ENCODE data around the gene EZH1. TPM values are rescaled to one million over a fixed set of nuclear protein-coding genes. Genes with fewer than 3 reads are reported as not detected.

The EZH1 gene
- total RNA-seq, 1 experiment from 2014 or later = 31.7 TPM

DNA sequence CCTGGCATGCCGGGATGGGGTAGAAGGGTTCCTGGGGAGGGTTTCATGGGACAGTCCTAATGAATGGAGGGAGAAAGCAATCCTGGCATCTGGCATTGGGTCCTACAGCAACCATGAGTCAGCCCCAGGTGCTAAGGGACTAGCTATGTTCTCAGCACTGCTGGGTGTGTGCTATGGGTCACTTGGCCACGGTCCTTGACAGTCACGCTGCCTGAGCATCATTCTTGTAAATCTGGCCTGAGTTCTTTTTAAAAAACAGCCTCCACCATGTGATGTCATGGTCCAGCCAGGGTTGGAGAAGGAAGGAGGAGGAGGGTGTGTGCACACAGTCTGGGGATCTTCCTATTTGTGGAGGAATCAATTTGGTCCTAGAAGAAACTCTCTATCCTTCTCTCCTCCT is 9.9 kb upstream of the EZH1 start:
- Mint-ChIP-seq H3K27me3 (ENCODE audit: insufficient read depth, unreplicated experiment) (peaks cover 11% of the 10 kb centered on the region), H3K4me1 (ENCODE audit: insufficient read depth, unreplicated experiment) (peaks cover 7% of the 10 kb centered on the region), H3K27ac (ENCODE audit: low read depth, unreplicated experiment) (no peak overlapping the region), H3K9me3 (ENCODE audit: unreplicated experiment) (no peaks in the 10 kb centered on the region), H3K36me3 (ENCODE audit: insufficient read depth, unreplicated experiment) (no peaks in the 10 kb centered on the region), H3K4me3 (ENCODE audit: unreplicated experiment) (no peak overlapping the region)
- no peak for TF ChIP-seq CTCF (IDR thresholded peaks at IDR 0.05; ENCODE audit: unreplicated experiment)
- POLR2A ChIA-PET = interaction anchor here (0.5 to 2.0 kb wide), 4 partner anchors 9 to 66 kb away, joined by 3 to 10 read pairs (median 3); partner anchors contain the start of genes COA3 and VPS25
- DNase-seq (ENCODE audit: unreplicated experiment) = peak; percentile 42
- BruUV-seq (replicated peaks) = no TSS peak
- intact Hi-C loops (cut with micrococcal nuclease) = no loop called here
- CTCF ChIA-PET = interaction anchor here (0.6 to 2.4 kb wide), 6 partner anchors 9 to 811 kb away, joined by 3 to 16 read pairs (median 4); no protein-coding TSS in a partner anchor

GRCh38 chr17:42751628-42752027 is 6.8 kb upstream of the EZH1 start:
- ChIA-PET POLR2A (interaction anchor here (0.6 to 2.5 kb wide), 2 partner anchors 22 to 198 kb away, joined by 3 to 5 read pairs; partner anchors contain the start of gene VPS25), CTCF (interaction anchor here (1.2 to 4.3 kb wide), 2 partner anchors 9 to 12 kb away, joined by 3 to 23 read pairs; no protein-coding TSS in a partner anchor)
- peaks cover 7% of the 10 kb centered on the region for H3K4me1 Mint-ChIP-seq (ENCODE audit: insufficient read depth, unreplicated experiment)
- no peak for DNase-seq (ENCODE audit: unreplicated experiment)
- H3K27ac Mint-ChIP-seq (ENCODE audit: low read depth, unreplicated experiment) = no peak overlapping the region
- H3K4me3 Mint-ChIP-seq (ENCODE audit: unreplicated experiment) = no peak overlapping the region
- TF ChIP-seq CTCF (IDR thresholded peaks at IDR 0.05; ENCODE audit: unreplicated experiment) = no peak
- H3K36me3 Mint-ChIP-seq (ENCODE audit: insufficient read depth, unreplicated experiment) = no peaks in the 10 kb centered on the region
- no peaks in the 10 kb centered on the region for H3K27me3 Mint-ChIP-seq (ENCODE audit: insufficient read depth, unreplicated experiment)
- H3K9me3 Mint-ChIP-seq (ENCODE audit: unreplicated experiment) = no peaks in the 10 kb centered on the region
- no TSS peak for BruUV-seq (replicated peaks)
- intact Hi-C loops (cut with micrococcal nuclease) = no loop called here

GRCh38 chr17:42750739-42751344 is 6.0 kb upstream of the EZH1 start:
- no peaks in the 10 kb centered on the region for H3K36me3 Mint-ChIP-seq (ENCODE audit: insufficient read depth, unreplicated experiment)
- no peak overlapping the region for H3K4me3 Mint-ChIP-seq (ENCODE audit: unreplicated experiment)
- no peaks in the 10 kb centered on the region for H3K9me3 Mint-ChIP-seq (ENCODE audit: unreplicated experiment)
- no peak for DNase-seq (ENCODE audit: unreplicated experiment)
- ChIA-PET POLR2A (interaction anchor here (0.6 to 2.5 kb wide), 2 partner anchors 23 to 198 kb away, joined by 3 to 5 read pairs; partner anchors contain the start of gene VPS25), CTCF (interaction anchor here (0.5 to 4.3 kb wide), 5 partner anchors 9 to 198 kb away, joined by 3 to 23 read pairs (median 3); no protein-coding TSS in a partner anchor)
- no peaks in the 10 kb centered on the region for H3K27me3 Mint-ChIP-seq (ENCODE audit: insufficient read depth, unreplicated experiment)
- H3K4me1 Mint-ChIP-seq (ENCODE audit: insufficient read depth, unreplicated experiment) = peaks cover 7% of the 10 kb centered on the region
- no TSS peak for BruUV-seq (replicated peaks)
- intact Hi-C loops (cut with micrococcal nuclease) = no loop called here
- H3K27ac Mint-ChIP-seq (ENCODE audit: low read depth, unreplicated experiment) = no peak overlapping the region
- TF ChIP-seq CTCF (IDR thresholded peaks at IDR 0.05; ENCODE audit: unreplicated experiment) = no peak

DNA sequence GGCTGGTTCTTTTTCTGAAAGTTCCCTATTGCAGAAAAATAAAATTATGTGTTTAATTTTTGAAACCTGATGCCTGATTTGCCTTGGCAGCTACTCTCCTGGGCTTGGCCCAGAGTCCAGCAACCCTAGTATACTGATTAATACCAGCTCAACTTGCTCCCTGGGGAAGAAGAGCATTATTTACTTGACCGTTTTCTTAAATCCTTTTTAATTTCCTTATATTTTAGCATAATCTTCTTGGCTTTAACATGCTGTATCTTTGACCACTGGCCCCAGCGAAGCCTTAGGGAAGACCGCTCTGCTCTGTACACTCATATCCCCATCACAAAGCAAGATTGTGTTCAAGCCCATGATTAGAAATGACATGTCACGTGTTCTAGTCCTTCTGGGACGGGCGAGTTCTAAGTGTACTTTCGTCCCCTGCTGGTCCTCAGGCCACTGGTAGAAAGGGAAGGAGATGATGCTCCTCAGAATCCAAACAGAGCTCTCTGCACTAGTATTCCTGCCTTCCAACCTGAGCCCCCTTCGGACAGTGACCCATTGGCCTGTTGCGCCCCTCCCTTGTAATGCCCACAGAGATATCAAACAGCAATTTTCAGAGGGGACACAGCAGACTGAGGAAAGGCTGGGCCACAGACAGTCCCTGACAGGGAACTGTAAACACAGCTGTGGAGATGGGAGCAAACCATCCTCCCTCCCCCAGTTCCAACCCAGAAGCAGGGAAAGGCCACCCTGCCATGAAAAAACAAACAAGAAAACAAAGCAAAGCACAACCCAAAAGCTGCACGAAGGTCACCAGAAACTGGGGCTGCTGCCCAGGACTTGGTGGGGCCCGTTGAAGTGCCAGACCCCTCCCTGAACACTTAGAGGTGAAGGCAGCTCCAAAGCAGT is 4.3 kb upstream of the EZH1 start:
- no peak for DNase-seq (ENCODE audit: unreplicated experiment)
- no peaks in the 10 kb centered on the region for H3K9me3 Mint-ChIP-seq (ENCODE audit: unreplicated experiment)
- TF ChIP-seq CTCF (IDR thresholded peaks at IDR 0.05; ENCODE audit: unreplicated experiment) = no peak
- no peaks in the 10 kb centered on the region for H3K27me3 Mint-ChIP-seq (ENCODE audit: insufficient read depth, unreplicated experiment)
- POLR2A ChIA-PET = interaction anchor here (0.9 to 1.3 kb wide), 5 partner anchors 24 to 171 kb away, joined by 3 to 4 read pairs (median 3); partner anchors contain the start of genes BECN1, CNTD1, COA3 and PSMC3IP
- H3K27ac Mint-ChIP-seq (ENCODE audit: low read depth, unreplicated experiment) = no peak overlapping the region
- H3K4me3 Mint-ChIP-seq (ENCODE audit: unreplicated experiment) = no peak overlapping the region
- peaks cover 2% of the 10 kb centered on the region for H3K4me1 Mint-ChIP-seq (ENCODE audit: insufficient read depth, unreplicated experiment)
- no TSS peak for BruUV-seq (replicated peaks)
- no peaks in the 10 kb centered on the region for H3K36me3 Mint-ChIP-seq (ENCODE audit: insufficient read depth, unreplicated experiment)
- CTCF ChIA-PET = interaction anchor here (0.5 to 4.3 kb wide), 6 partner anchors 11 to 228 kb away, joined by 3 to 23 read pairs (median 4); partner anchors contain the start of gene BECN1
- intact Hi-C loops (cut with micrococcal nuclease) = no loop called here

Measured in MCF 10A (cell line).